DND-41 (cell line): ENCODE data around the gene OXCT1.

Source experiments
- CTCF ChIP-seq: IDR thresholded peaks from 2 replicates; pipeline ENCODE4 v1.5.1; 2012; ENCODE audit warnings: borderline replicate concordance, low read length, moderate library complexity, mild to moderate bottlenecking; ENCODE audit not compliant: poor library complexity, severe bottlenecking; ENCODE audit errors: extremely low read depth
- EZH2 ChIP-seq: IDR thresholded peaks from 3 replicates; pipeline ENCODE4 v1.6.1; 2012; ENCODE audit warnings: borderline replicate concordance, low read depth, mild to moderate bottlenecking, moderate library complexity, low read length, inconsistent platforms; ENCODE audit not compliant: severe bottlenecking

GRCh38 chr5:41763574-41763973, 106.7 kb downstream of the OXCT1 start:
- TF ChIP-seq CTCF = no peak
- no peak for TF ChIP-seq EZH2
